ENCODE measurements around the gene SNAP25.

GRCh38 chr20:10350188-10350842 is 131.7 kb downstream of the SNAP25 start:
- TF ChIP-seq POLR2A (IDR thresholded peaks at IDR 0.05) (no peak), CTCF (IDR thresholded peaks at IDR 0.05) (no peak)
